ENCODE data around the gene AGXT.

AGXT gene

GRCh38 chr2:240929364-240930095 is 60.9 kb downstream of the AGXT start:
- DNase-seq: peak; percentile 10

All from 8988T (cell line).